Natural killer cell (primary cell): ENCODE data around the gene MUC13. TPM values are rescaled to one million over a fixed set of nuclear protein-coding genes. Genes with fewer than 3 reads are reported as not detected.

Experiments used
- ATAC-seq, 3 donors: fragments of 150-1000 bp in 2 of 3; fragments of 200-7000 bp in 1 of 3; cut with Tn5 transposase; 1 replicate in 1 of 3; 2 replicates in 2 of 3; pipeline ENCODE4 v1.10.0; 2021; ENCODE audit warnings: mild to moderate bottlenecking in 2 of 3, moderate library complexity in 2 of 3
- DNase-seq, 2 donors: peaks; one replicate each; pipeline versions ENCODE4 v3.0.0 to v3.0.0-alpha.2; 2013 to 2021; ENCODE audit warnings: mixed read lengths in 1 of 2
- H3K27ac ChIP-seq: one replicate; pipeline ENCODE4 v1.5.1; 2013; ENCODE audit warnings: mild to moderate bottlenecking, low read length
- H3K27me3 ChIP-seq: one replicate; pipeline ENCODE4 v1.6.1; 2013; ENCODE audit warnings: low read length; ENCODE audit not compliant: control insufficient read depth, insufficient read depth
- H3K36me3 ChIP-seq: one replicate; pipeline ENCODE4 v1.6.1; 2013; ENCODE audit warnings: low read length; ENCODE audit not compliant: control insufficient read depth, insufficient read depth
- H3K4me1 ChIP-seq: one replicate; pipeline ENCODE4 v1.6.1; 2013; ENCODE audit warnings: low read length; ENCODE audit not compliant: control insufficient read depth, insufficient read depth
- H3K4me3 ChIP-seq: one replicate; pipeline ENCODE4 v1.5.1; 2013; ENCODE audit warnings: low read length
- H3K9me3 ChIP-seq: one replicate; pipeline ENCODE4 v1.6.1; 2013; ENCODE audit warnings: low read length; ENCODE audit not compliant: control insufficient read depth, insufficient read depth
- H3K27ac Mint-ChIP-seq, 2 donors: one replicate each; pipeline ENCODE4 v1.8.0; 2022; ENCODE audit warnings: mild to moderate bottlenecking in 2 of 2, mixed read lengths in 2 of 2, moderate library complexity in 1 of 2
- H3K27me3 Mint-ChIP-seq, 2 donors: one replicate each; pipeline ENCODE4 v1.8.0; 2022; ENCODE audit warnings: low read depth in 2 of 2, mixed read lengths in 2 of 2
- H3K36me3 Mint-ChIP-seq: one replicate; pipeline ENCODE4 v1.8.0; 2022; ENCODE audit warnings: mixed read lengths
- H3K4me1 Mint-ChIP-seq, 2 donors: one replicate each; pipeline ENCODE4 v1.8.0; 2022; ENCODE audit warnings: mixed read lengths in 2 of 2
- H3K4me3 Mint-ChIP-seq: one replicate; pipeline ENCODE4 v1.8.0; 2022; ENCODE audit warnings: mild to moderate bottlenecking, moderate library complexity, mixed read lengths
- H3K9me3 Mint-ChIP-seq, 2 donors: one replicate each; pipeline ENCODE4 v1.8.0; 2022; ENCODE audit warnings: mixed read lengths in 2 of 2
- WGBS: methylation state at CpG from one replicate; pipeline ENCODE4 v1.1.7; 2013; ENCODE audit warnings: missing lambda C conversion rate; ENCODE audit not compliant: insufficient coverage; 5-methylcytosine and 5-hydroxymethylcytosine counted together
- intact Hi-C: fragments of 100-400 bp; cut with micrococcal nuclease; formaldehyde crosslinking; loops from one replicate; pipeline ENCODE4 v1.14.2; 2022
- total RNA-seq, 4 donors: library from RNA; stranded (reverse); fragments of 120-200 nt in 1 of 4; gene quantifications; one replicate each; pipeline versions ENCODE4 v1.2.3 to v1.2.4, GENCODE V29; 2013 to 2022
- TF ChIP-seq, protein P1 (sequence below): fragments of 200-600 bp; IDR thresholded peaks from one replicate; pipeline ENCODE4 v1.8.0; 2022; ENCODE audit warnings: antibody characterized with exemption

MUC13 gene
- total RNA-seq, 3 donors from 2014 or later (not counting 1 experiment from before 2014, with no cell fraction given): 0.16 to 2.1 (median 0.63) TPM

DNA sequence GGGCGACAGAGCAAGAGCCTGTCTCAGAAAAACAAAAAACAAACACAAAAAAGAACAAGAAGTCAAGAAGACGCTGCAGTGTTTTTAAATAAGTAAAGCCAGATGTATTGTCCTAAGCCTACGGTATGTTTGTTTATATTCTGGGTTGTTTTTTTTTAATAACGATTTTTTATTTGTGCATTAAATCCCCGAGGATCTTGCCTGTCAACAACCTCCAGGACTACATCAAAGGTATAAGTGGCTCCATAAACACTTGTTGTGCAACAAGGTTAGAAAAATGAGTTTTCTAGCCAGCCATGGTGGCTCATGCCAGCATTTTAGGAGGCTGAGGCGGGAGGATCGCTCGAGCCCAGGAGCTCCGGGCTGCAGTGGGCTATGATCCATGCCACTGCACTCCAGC, 73.5 kb downstream of the MUC13 start:
- H3K4me3 ChIP-seq: no peak overlapping the region
- H3K27me3 Mint-ChIP-seq: peaks cover 6 to 20% of the 10 kb centered on the region in 2 donors
- 97% methylated on average over 9 of the region's 9 CpGs for WGBS
- H3K9me3 ChIP-seq: no peaks in the 10 kb centered on the region
- no peak overlapping the region for H3K4me3 Mint-ChIP-seq
- no peaks in the 10 kb centered on the region for H3K4me1 ChIP-seq
- H3K36me3 Mint-ChIP-seq: no peaks in the 10 kb centered on the region
- TF ChIP-seq, protein P1, sequence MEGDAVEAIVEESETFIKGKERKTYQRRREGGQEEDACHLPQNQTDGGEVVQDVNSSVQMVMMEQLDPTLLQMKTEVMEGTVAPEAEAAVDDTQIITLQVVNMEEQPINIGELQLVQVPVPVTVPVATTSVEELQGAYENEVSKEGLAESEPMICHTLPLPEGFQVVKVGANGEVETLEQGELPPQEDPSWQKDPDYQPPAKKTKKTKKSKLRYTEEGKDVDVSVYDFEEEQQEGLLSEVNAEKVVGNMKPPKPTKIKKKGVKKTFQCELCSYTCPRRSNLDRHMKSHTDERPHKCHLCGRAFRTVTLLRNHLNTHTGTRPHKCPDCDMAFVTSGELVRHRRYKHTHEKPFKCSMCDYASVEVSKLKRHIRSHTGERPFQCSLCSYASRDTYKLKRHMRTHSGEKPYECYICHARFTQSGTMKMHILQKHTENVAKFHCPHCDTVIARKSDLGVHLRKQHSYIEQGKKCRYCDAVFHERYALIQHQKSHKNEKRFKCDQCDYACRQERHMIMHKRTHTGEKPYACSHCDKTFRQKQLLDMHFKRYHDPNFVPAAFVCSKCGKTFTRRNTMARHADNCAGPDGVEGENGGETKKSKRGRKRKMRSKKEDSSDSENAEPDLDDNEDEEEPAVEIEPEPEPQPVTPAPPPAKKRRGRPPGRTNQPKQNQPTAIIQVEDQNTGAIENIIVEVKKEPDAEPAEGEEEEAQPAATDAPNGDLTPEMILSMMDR: no peak
- intact Hi-C loops: no loop called here
- ATAC-seq (no peak), DNase-seq (no peak)
- H3K9me3 Mint-ChIP-seq: no peaks in the 10 kb centered on the region
- H3K36me3 ChIP-seq: no peaks in the 10 kb centered on the region
- H3K4me1 Mint-ChIP-seq: no peaks in the 10 kb centered on the region
- no peaks in the 10 kb centered on the region for H3K27me3 ChIP-seq
- no peak overlapping the region for H3K27ac Mint-ChIP-seq
- no peak overlapping the region for H3K27ac ChIP-seq

DNA sequence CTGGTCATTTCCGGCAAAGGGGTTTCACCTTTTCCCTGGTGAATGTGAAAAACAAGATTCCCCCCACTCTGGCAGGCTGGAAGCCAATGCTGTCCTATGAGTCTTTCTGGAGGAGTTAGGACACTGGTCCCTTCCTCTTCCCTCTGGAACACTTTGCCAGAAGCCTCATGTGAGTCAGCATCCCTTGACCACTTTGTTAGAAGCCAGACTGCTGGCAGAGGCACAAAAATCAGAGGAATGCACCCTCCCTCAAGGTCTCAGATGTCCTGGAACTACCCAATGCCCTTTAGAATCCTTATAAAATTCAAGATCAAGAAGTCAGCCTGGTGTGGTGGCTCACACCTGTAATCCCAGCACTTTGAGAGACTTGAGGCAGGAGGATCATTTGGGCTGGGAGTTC, 74.0 kb downstream of the MUC13 start:
- Mint-ChIP-seq H3K4me1 (no peaks in the 10 kb centered on the region), H3K27ac (no peak overlapping the region), H3K36me3 (no peaks in the 10 kb centered on the region), H3K9me3 (no peaks in the 10 kb centered on the region), H3K4me3 (no peak overlapping the region), H3K27me3 (peaks cover 10 to 25% of the 10 kb centered on the region in 2 donors)
- Histone ChIP-seq H3K4me1 (no peaks in the 10 kb centered on the region), H3K36me3 (no peaks in the 10 kb centered on the region), H3K4me3 (no peak overlapping the region), H3K9me3 (no peaks in the 10 kb centered on the region), H3K27ac (no peak overlapping the region), H3K27me3 (no peaks in the 10 kb centered on the region)
- 89% methylated on average over 1 of the region's 1 CpG for WGBS
- ATAC-seq: no peak
- intact Hi-C loops: no loop called here
- no peak for DNase-seq
- TF ChIP-seq, protein P1: no peak

DNA sequence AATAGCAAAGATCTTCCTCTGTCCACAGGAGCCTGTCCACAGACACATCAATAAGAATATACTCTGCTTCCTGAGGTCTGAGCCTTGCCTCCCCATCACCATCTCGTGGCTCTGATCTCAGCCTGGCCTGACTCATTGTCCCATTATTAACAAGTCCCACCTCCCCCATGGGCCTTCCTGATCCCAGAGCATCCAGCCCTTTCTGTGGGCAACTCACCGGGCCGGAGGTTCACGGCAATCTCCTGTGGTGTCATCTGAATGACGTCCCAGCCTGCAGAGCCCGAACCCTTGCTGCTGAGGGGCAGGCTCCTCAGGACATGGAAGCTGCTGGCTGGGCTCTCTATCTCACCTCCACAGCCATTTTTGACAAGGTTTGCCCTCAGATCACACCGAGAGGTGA, 75.5 kb downstream of the MUC13 start:
- no peak overlapping the region for H3K27ac ChIP-seq
- no peak overlapping the region for H3K27ac Mint-ChIP-seq
- H3K27me3 Mint-ChIP-seq: peaks cover 14 to 29% of the 10 kb centered on the region in 2 donors

DNA sequence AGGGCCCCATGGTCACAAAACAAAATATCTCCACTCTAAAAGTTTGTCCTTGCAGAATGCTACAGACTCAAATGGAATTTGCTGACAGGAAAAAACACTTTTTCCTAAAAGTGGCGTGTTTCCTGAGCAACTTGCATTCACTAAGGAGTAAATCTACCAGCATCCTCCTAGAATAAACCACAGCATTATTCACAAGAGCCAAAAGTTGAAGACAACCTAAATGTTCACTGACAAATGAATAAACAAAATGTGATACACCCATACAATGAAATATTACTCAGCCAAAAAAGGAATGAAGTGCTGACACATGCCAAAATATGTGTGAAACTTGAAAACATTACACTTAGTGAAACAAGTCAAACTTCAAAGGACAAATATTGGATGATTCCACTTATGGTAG, 76.3 kb downstream of the MUC13 start:
- H3K36me3 Mint-ChIP-seq: no peaks in the 10 kb centered on the region
- Histone ChIP-seq H3K9me3 (no peaks in the 10 kb centered on the region), H3K4me1 (no peaks in the 10 kb centered on the region), H3K4me3 (no peak overlapping the region), H3K36me3 (no peaks in the 10 kb centered on the region), H3K27me3 (no peaks in the 10 kb centered on the region), H3K27ac (no peak overlapping the region)
- H3K4me3 Mint-ChIP-seq: no peak overlapping the region
- intact Hi-C loops: no loop called here
- no peaks in the 10 kb centered on the region for H3K4me1 Mint-ChIP-seq
- H3K27ac Mint-ChIP-seq: no peak overlapping the region
- DNase-seq: no peak
- WGBS: 60% methylated on average over 1 of the region's 1 CpG
- H3K27me3 Mint-ChIP-seq: peaks cover 14 to 29% of the 10 kb centered on the region in 2 donors
- no peak for ATAC-seq
- TF ChIP-seq, protein P1: no peak
- no peaks in the 10 kb centered on the region for H3K9me3 Mint-ChIP-seq

More for the DNA sequence above, 75.5 kb downstream of the MUC13 start:
- ATAC-seq (no peak), DNase-seq (no peak)
- intact Hi-C loops: no loop called here
- WGBS: 91% methylated on average over 7 of the region's 7 CpGs
- H3K27me3 ChIP-seq: no peaks in the 10 kb centered on the region
- no peaks in the 10 kb centered on the region for H3K9me3 ChIP-seq
- no peaks in the 10 kb centered on the region for H3K36me3 ChIP-seq
- no peak overlapping the region for H3K4me3 ChIP-seq
- Mint-ChIP-seq H3K4me3 (no peak overlapping the region), H3K4me1 (no peaks in the 10 kb centered on the region), H3K36me3 (no peaks in the 10 kb centered on the region), H3K9me3 (no peaks in the 10 kb centered on the region)
- no peaks in the 10 kb centered on the region for H3K4me1 ChIP-seq
- TF ChIP-seq, protein P1: no peak
